RWPE2 (cell line): ENCODE results near the gene LYPLA2.

Experiments
- ATAC-seq: fragments of 200-7000 bp; cut with Tn5 transposase; 3 replicates; pipeline ENCODE4 v1.9.1; 2021; ENCODE audit warnings: low read depth
- DNase-seq: peaks from one replicate; pipeline ENCODE4 v3.0.0-alpha.2; 2020; ENCODE audit warnings: low spot score
- H3K27ac ChIP-seq: fragments of 450-650 bp; 2 replicates; pipeline ENCODE4 v1.5.1; 2017; ENCODE audit warnings: mild to moderate bottlenecking; ENCODE audit not compliant: poor library complexity, severe bottlenecking
- H3K27me3 ChIP-seq: fragments of 250-450 bp; sonication (Bioruptor Pico); 2 replicates; pipeline ENCODE4 v1.5.1; 2021; ENCODE audit warnings: mild to moderate bottlenecking, moderate library complexity; ENCODE audit not compliant: insufficient read depth, poor library complexity, severe bottlenecking
- H3K36me3 ChIP-seq: fragments of 250-450 bp; sonication (Bioruptor Pico); 2 replicates; pipeline ENCODE4 v1.5.1; 2020; ENCODE audit warnings: low read depth, mild to moderate bottlenecking, moderate library complexity
- H3K4me1 ChIP-seq: fragments of 250-450 bp; sonication (Bioruptor Pico); 2 replicates; pipeline ENCODE4 v1.5.1; 2021; ENCODE audit warnings: mild to moderate bottlenecking, moderate library complexity; ENCODE audit not compliant: insufficient read depth, poor library complexity, severe bottlenecking
- H3K4me3 ChIP-seq: fragments of 250-450 bp; sonication (Bioruptor Pico); 2 replicates; pipeline ENCODE4 v1.5.1; 2021; ENCODE audit warnings: mild to moderate bottlenecking, moderate library complexity; ENCODE audit not compliant: severe bottlenecking
- H3K9me3 ChIP-seq: fragments of 250-450 bp; sonication (Bioruptor Pico); 2 replicates; pipeline ENCODE4 v1.5.1; 2021; ENCODE audit warnings: mild to moderate bottlenecking, moderate library complexity; ENCODE audit not compliant: severe bottlenecking
- TF ChIP-seq, protein P1 (sequence below): fragments of 450-650 bp; IDR thresholded peaks from one replicate; pipeline ENCODE4 v1.5.1; 2017; ENCODE audit warnings: mild to moderate bottlenecking, moderate library complexity; ENCODE audit not compliant: poor library complexity, severe bottlenecking

LYPLA2 gene

DNA sequence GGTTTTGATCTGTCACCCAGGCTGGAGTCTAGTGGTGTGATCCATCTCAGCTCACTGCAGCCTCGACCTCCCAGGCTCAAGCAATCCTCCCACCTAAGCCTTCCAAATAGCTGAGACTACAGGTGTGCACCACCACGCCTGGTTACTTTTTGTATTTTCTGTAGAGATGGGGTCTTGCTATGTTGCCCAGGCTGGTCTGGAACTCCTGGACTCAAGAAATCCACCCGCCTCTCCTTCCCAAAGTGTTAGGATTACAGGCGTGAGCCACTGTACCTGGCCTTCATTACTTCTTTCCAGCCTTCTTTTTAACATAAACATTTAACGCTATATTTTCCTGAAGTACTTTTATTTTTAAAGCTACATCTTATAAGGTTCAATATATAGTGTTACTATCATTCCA, 52.7 kb downstream of the LYPLA2 start:
- no peak for ATAC-seq

More for the DNA sequence above, 52.7 kb downstream of the LYPLA2 start:
- H3K4me1 ChIP-seq = no peaks in the 10 kb centered on the region
- no peaks in the 10 kb centered on the region for H3K27me3 ChIP-seq
- no peak overlapping the region for H3K27ac ChIP-seq
- DNase-seq = no peak
- no peak overlapping the region for H3K4me3 ChIP-seq
- H3K36me3 ChIP-seq = peaks cover 26% of the 10 kb centered on the region
- no peaks in the 10 kb centered on the region for H3K9me3 ChIP-seq
- TF ChIP-seq, protein P1, sequence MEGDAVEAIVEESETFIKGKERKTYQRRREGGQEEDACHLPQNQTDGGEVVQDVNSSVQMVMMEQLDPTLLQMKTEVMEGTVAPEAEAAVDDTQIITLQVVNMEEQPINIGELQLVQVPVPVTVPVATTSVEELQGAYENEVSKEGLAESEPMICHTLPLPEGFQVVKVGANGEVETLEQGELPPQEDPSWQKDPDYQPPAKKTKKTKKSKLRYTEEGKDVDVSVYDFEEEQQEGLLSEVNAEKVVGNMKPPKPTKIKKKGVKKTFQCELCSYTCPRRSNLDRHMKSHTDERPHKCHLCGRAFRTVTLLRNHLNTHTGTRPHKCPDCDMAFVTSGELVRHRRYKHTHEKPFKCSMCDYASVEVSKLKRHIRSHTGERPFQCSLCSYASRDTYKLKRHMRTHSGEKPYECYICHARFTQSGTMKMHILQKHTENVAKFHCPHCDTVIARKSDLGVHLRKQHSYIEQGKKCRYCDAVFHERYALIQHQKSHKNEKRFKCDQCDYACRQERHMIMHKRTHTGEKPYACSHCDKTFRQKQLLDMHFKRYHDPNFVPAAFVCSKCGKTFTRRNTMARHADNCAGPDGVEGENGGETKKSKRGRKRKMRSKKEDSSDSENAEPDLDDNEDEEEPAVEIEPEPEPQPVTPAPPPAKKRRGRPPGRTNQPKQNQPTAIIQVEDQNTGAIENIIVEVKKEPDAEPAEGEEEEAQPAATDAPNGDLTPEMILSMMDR = no peak
